Ovary (tissue), 9 donors: Measurements from ENCODE around the gene KCNQ5. TPM values are rescaled to one million over a fixed set of nuclear protein-coding genes. Genes with fewer than 3 reads are reported as not detected.

Experiments
- DNase-seq, 5 donors: peaks; one replicate each; pipeline ENCODE4 v3.0.0-alpha.2; 2019 to 2020
- H3K27ac ChIP-seq, 2 donors: fragments of 200-600 bp; one replicate each; pipeline versions ENCODE4 v1.5.1 to v1.8.0; 2019 to 2022
- H3K27me3 ChIP-seq: fragments of 200-600 bp; one replicate; pipeline ENCODE4 v1.8.0; 2022
- H3K36me3 ChIP-seq: fragments of 200-600 bp; sonication (generic); one replicate; pipeline ENCODE4 v1.5.1; 2019
- H3K4me1 ChIP-seq: one replicate; pipeline ENCODE4 v1.8.1; 2013; ENCODE audit warnings: mild to moderate bottlenecking, moderate library complexity; ENCODE audit not compliant: insufficient read depth
- H3K4me3 ChIP-seq: fragments of 200-600 bp; sonication (generic); one replicate; pipeline ENCODE4 v1.5.1; 2017
- H3K9me3 ChIP-seq, 2 donors: fragments of 200-600 bp in 1 of 2; sonication (generic) in 1 of 2; one replicate each; pipeline versions ENCODE4 v1.5.1 to v1.8.1; 2013 to 2019; ENCODE audit warnings: mild to moderate bottlenecking in 1 of 2, moderate library complexity in 1 of 2
- CTCF ChIP-seq, 3 donors: fragments of 450-650 bp in 2 of 3; fragments of 200-600 bp in 1 of 3; IDR thresholded peaks; one replicate each; pipeline versions ENCODE4 v1.5.1 to v1.8.0; 2016 to 2022; ENCODE audit warnings: antibody characterized with exemption in 3 of 3, mild to moderate bottlenecking in 1 of 3
- EP300 ChIP-seq: sonication (generic); formaldehyde crosslinking; IDR thresholded peaks from one replicate; pipeline ENCODE4 v1.6.1; 2017; ENCODE audit warnings: antibody characterized with exemption
- POLR2A ChIP-seq: fragments of 450-650 bp; IDR thresholded peaks from one replicate; pipeline ENCODE4 v1.6.1; 2017; ENCODE audit warnings: antibody characterized with exemption, mild to moderate bottlenecking, moderate library complexity
- WGBS, 3 donors: extraction: QIAGEN DNeasy Blood & Tissue Kit in 1 of 3; methylation state at CpG; one replicate each; pipeline versions ENCODE4 v1.1.5 to v1.1.7; 2013 to 2017; 5-methylcytosine and 5-hydroxymethylcytosine counted together
- intact Hi-C, 4 donors: fragments of 100-400 bp; cut with DNase I; formaldehyde crosslinking; loops; one replicate each; pipeline versions ENCODE4 v1.11.0 to v1.15.1; 2022 to 2023
- polyA plus RNA-seq, 2 donors: library from polyadenylated mRNA; stranded (reverse); fragments of 200-250 nt in 1 of 2; fragments of 350-450 nt in 1 of 2; fragmentation: Illumina TruSeq in 1 of 2; extraction: RNeasy Lipid Tissue Mini Kit (QIAGEN cat#74804) in 1 of 2; gene quantifications; one replicate each; pipeline ENCODE4 v1.2.3, GENCODE V29; 2013 to 2014
- total RNA-seq, 7 donors: library from RNA; depleted of rRNA in 2 of 7; stranded (reverse); fragments of >200 nt in 2 of 7; fragmentation: NEBNext Ultra II Directional in 3 of 7; extraction: Animal tissue kit (Norgen Biotek cat#: 25700) in 3 of 7; gene quantifications; one replicate each; pipeline versions ENCODE4 v1.1.0 to v1.2.4, GENCODE V29; 2016 to 2023
- donor health status: DM: no; HTN: no; CAD: no; lungs with moderate emphysema.
- donor health status: DM: no; HTN: no; CAD: no.
- donor health status: Bipolar disorder and iron deficiency.
- donor health status: DM: yes; HTN: yes; CAD: no.
- donor health status: DM: no; HTN: no; CAD: no.
- donor health status: DM: yes; HTN: yes; CAD: no.

KCNQ5 gene
- total and polyA plus RNA-seq, 9 donors: 0.02 to 0.80 (median 0.15) TPM; not detected in 2

GRCh38 chr6:72624557-72625160 is 2.8 kb downstream of the KCNQ5 start:
- TF ChIP-seq POLR2A: no peak
- TF ChIP-seq CTCF (IDR thresholded peaks at IDR 0.05): no peak
- 75 to 91% (median 82%) methylated on average over 3 of the region's 3 CpGs for WGBS, 3 donors
- Histone ChIP-seq H3K9me3 (no peaks in the 10 kb centered on the region), H3K36me3 (no peaks in the 10 kb centered on the region), H3K4me1 (peaks cover 6% of the 10 kb centered on the region), H3K27me3 (no peaks in the 10 kb centered on the region), H3K27ac (no peak overlapping the region), H3K4me3 (no peak overlapping the region)
- DNase-seq: no peak
- intact Hi-C loops: no loop called here

- Histone ChIP-seq H3K9me3 (no peaks in the 10 kb centered on the region), H3K27ac (no peak overlapping the region), H3K27me3 (no peaks in the 10 kb centered on the region), H3K4me3 (no peak overlapping the region), H3K4me1 (peaks cover 6% of the 10 kb centered on the region), H3K36me3 (no peaks in the 10 kb centered on the region)
- TF ChIP-seq EP300 (no peak), CTCF (IDR thresholded peaks at IDR 0.05) (no peak), POLR2A (no peak)
- 80 to 86% (median 85%) methylated on average over 2 of the region's 2 CpGs for WGBS, 3 donors
- intact Hi-C loops: no loop called here
- DNase-seq: no peak
Observed at GRCh38 chr6:72626126-72626525, 4.3 kb downstream of the KCNQ5 start.

GRCh38 chr6:72627539-72627938 is 5.7 kb downstream of the KCNQ5 start:
- DNase-seq: no peak
- no peaks in the 10 kb centered on the region for H3K9me3 ChIP-seq
- H3K27ac ChIP-seq: no peak overlapping the region
- no peak overlapping the region for H3K4me3 ChIP-seq
- intact Hi-C loops: no loop called here
- TF ChIP-seq POLR2A (no peak), EP300 (no peak), CTCF (IDR thresholded peaks at IDR 0.05) (no peak)
- H3K27me3 ChIP-seq: no peaks in the 10 kb centered on the region
- no peaks in the 10 kb centered on the region for H3K36me3 ChIP-seq
- peaks cover 4% of the 10 kb centered on the region for H3K4me1 ChIP-seq

GRCh38 chr6:72631480-72631879 is 9.6 kb downstream of the KCNQ5 start:
- TF ChIP-seq EP300: no peak
- TF ChIP-seq CTCF (IDR thresholded peaks at IDR 0.05): no peak
- no peak for TF ChIP-seq POLR2A
- Histone ChIP-seq H3K36me3 (no peaks in the 10 kb centered on the region), H3K4me3 (no peak overlapping the region), H3K27me3 (no peaks in the 10 kb centered on the region), H3K4me1 (no peaks in the 10 kb centered on the region), H3K9me3 (no peaks in the 10 kb centered on the region), H3K27ac (no peak overlapping the region)
- intact Hi-C loops: no loop called here
- no peak for DNase-seq
